Amniotic epithelial cell (primary cell): ENCODE measurements around the gene GRIA4.

ENCODE experiments used
- DNase-seq: peaks from one replicate; pipeline ENCODE4 v3.0.0-alpha.2; 2010; ENCODE audit warnings: low read depth

Gene GRIA4

DNA sequence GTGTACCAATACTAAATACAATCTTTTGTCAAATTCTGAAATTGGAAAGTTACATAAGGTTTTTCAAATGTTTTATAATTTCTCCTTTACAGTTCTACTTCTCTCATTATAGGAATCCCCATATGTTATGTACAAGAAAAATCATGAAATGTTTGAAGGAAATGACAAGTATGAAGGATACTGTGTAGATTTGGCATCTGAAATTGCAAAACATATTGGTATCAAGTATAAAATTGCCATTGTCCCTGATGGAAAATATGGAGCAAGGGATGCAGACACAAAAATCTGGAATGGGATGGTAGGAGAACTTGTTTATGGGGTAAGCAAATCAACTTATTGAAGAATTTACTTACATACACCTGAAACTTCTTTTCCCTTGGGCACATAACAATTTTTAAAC lies 308.7 kb downstream of the GRIA4 start:
- DNase-seq, result no peak

DNA sequence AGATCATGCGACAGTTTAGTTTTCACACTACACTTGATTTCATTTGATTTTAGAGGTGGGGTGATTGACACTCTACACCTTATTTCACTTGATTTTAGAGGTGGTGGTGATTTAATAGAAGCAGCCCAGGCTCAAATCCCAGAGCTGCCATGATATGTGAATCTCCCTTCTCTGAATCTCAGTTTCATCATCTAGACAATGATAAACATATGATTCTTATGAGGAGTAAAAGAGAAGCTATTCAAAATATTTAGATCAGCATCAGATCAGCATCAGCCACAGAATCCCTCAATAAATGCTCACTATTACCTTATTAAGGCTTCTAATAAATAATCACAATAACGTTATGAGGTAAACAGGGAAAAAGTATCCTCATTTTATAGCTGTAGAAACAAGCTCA lies 313.4 kb downstream of the GRIA4 start:
- DNase-seq, result no peak

DNA sequence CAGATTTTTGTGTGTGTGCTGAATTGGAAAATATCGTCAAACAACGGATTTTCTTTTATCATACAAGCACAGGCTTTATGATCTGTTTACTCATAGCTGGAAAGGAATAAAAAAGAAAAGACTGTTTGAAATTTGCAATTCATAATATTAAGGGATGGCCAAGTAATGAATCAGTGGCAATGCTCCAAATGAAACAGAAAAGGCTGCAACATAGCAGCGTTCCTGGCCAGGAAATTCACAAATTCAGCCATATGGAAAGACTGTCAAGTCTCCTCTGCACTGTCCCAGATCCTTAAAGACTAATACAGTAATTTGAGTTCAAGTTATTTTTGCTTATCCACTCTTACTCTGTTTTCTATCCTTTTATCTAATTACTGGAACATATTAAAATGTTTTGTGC lies 313.9 kb downstream of the GRIA4 start:
- DNase-seq, result no peak

DNA sequence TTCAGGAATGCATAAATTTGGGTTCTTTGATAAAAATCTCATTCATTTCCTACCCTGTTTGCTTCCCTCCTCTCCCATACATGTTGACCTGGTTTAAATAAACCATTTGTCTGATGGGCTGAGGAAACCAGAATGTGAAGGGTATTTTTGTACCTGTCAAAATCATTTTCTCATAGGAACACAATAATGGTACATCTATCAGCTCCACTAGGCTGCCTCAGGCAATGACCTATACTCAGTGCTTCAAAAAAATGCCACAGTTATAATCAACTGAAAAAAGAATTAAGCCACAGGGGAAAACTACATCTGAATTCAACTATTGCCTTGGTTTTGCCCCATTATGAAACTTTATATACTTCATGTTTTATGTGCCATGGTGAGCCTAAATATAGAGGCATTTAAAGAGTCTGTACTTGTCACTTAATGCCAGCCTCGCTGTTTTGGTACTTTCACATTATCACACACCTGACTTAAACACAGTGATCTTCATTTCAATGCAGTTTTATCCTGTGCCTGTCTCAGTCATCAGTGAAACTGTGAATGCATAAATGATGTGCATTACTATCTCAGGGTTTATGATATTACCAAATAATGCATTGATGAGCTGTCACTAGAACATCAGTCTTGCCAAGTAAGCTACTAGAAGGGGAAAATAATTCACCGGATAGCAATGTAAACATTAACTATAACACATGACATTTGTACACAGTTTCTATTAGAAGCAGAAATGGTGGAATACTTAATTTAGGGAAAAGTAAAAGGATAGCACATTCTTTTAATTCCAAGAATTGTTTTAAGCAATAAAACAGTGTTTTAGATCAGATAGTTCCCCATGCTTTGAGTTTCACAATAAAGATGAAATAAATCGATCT lies 319.4 kb downstream of the GRIA4 start:
- DNase-seq, result no peak

DNA sequence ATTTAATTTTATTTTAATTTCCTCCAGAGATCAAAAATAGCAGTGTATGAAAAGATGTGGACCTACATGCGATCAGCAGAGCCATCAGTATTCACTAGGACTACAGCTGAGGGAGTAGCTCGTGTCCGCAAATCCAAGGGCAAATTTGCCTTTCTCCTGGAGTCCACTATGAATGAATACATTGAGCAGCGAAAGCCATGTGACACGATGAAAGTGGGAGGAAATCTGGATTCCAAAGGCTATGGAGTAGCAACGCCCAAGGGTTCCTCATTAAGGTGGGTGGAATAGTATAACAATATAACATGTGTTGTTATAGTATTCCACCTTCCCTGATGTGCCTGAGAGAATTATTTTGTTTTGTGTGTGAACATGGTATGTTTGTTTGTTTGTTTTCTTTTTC lies 323.8 kb downstream of the GRIA4 start:
- no peak for DNase-seq

DNA sequence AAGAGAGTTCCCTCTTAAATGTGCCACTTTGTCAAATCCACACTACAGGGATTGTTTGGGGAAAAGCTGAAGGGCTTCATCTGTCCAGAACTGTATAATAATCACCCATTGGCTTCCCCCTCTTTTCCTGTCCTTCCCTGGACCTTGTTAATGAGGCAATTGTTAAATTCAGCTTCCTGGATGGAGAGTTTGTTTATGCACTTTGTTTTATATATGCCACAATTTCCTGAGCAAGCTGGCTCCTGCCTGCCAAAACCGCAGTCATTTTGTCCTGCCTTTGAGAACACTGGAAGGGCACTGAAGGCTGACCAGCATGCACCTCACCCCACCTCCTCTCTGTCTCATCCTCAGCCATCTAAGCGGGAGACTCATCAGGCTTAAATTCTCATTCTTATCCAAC lies 325.9 kb downstream of the GRIA4 start:
- DNase-seq, result peak; percentile 7

DNA sequence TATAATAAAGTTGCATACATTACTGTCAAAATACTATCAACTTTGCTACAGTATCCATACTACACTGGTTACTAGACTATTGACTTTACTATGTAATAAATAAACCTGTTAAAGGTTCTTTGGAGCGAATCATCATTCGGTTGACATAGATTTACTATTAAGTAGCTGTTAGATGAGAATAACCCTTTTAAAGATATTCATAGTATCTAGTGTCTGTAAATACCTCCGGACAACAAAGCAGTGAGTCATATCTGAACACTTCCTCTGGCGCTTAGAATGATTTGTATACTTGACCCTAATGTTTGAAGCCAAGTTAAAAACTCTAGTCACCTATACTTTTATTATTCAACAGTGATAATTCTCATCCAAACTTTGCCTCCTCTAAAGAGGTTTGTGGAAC lies 327.5 kb downstream of the GRIA4 start:
- DNase-seq, result peak; percentile 52

DNA sequence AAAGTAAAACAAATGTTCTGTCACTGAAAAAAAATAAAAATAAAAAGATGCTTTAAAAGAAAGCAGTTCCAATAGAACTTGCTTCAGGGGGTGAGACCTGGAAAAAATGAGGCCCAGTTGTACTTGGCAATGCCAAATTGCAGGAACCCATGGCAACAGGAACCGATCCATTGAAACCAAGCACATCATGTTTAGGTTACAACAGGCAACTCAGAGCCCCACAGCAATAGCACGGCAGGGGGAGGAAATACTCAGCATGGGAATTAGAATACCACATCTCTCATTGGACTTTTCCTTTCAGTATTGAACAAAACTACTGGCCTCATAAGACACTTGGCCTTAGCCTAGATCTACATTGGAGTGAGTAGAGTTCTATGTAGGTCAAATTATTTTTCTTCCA lies 327.9 kb downstream of the GRIA4 start:
- DNase-seq, result no peak

DNA sequence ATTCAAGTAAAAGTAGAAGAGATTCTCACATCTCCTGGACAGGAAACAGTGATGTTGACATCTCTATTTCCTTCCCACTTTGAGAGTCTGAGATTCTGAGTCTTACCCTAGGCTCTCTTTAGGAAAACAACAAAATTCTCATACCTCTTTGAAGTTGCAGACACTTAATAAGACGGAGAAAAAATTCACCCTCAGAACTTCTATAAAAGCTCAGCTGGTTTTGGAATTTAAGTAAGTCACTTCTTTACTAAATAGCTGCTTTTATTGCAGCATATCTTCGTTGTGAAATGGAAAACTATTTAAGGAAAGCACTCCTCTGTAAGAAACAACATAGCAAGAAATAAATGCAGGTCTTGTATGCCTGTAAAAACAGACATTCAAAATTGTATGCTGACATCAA lies 333.0 kb downstream of the GRIA4 start:
- DNase-seq, result peak; percentile 59

DNA sequence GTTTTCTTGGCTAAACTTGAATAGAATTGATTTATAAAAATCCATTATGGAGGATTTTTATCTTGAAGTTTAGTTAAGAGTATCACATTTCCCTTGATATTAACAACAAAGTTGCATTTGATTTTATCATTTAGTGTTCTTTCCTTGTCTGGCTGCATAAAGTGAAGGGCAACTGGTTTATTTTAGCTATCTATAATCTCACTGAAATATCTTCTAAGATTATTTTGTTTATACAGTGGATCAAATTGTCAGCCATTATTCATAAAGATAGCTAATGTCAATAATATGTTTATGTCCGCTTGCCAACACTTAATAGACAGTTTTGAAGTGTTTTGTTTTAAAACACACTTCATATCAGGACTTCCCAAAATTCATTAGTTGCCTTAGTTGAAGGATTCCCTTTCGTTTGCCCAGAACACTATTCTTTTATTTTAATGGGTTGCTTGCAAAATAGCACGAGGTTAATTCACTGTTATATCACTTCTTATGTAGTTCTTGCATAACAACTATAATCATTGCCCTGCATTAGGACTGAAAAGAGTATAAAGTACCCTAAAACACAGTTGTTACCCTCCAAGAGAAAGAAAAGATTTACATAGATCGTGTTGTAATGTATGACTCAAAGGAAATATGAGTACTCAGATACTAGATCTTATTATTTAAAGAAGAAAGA lies 339.2 kb downstream of the GRIA4 start:
- peak; percentile 11 for DNase-seq

DNA sequence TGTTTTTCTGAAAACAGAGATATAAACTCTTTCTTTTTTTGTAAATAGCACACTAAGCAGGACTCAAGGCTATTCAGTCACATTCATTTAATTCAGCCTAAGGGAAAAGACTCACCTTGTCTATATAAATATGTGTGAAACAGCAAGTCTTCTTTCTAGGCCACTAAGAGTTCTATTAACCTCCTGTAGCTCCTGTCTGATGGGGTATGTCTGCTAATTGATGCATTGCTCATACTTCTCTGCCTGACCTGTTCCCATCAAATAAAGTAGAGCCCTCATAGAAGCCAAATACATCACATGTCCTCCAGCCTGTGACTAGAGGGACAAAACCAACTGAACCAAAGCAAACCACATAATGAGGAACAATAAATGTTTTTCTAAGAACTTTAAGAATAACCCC lies 344.0 kb downstream of the GRIA4 start:
- no peak for DNase-seq

DNA sequence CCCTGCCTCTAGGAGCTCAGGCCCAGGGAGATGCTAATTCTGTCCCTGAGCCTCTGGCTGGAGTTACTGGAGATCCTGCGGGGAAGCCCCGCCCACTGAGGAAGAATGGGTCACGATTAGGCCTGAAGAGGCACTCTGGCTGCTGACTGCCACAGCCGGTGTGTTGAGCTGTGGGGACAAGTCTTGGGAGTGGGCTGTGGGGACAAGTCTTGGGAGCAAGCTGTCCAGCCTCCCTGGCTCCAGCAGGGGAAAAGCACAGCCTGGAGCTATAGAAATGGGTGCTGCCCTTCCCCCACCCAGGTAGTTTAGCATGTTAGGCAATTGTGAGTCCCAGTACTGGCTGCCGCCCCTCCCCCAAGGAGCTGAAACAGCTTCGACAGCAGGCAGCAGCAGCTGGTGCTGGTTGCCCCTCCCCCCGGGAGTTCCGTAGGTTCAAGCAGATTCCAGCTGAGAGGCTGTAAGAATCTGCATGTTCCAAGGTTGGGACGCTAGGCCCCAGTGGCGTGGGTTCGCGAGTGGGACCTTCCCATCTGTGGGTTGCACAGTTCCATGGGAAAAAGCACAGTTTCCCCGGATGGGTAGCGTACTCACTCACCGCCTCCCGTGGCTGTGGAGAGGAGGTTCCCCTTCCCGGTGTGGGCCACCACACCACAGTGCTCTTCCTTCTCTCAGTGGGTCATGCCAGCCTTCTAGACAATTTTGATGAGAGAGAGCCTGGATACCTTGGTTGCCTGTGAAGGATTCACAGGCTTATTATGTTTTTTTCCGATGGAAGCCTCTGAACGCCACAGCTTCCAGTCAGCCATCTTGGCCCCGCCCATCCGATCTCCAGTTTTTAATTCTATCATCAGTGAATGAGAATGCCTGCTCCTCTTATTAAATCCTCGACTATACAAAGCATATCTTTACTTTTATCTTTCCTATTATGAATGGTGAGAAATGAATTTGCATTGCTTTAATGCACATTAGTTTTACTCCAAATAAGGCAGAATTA lies 350.7 kb downstream of the GRIA4 start:
- no peak for DNase-seq

DNA sequence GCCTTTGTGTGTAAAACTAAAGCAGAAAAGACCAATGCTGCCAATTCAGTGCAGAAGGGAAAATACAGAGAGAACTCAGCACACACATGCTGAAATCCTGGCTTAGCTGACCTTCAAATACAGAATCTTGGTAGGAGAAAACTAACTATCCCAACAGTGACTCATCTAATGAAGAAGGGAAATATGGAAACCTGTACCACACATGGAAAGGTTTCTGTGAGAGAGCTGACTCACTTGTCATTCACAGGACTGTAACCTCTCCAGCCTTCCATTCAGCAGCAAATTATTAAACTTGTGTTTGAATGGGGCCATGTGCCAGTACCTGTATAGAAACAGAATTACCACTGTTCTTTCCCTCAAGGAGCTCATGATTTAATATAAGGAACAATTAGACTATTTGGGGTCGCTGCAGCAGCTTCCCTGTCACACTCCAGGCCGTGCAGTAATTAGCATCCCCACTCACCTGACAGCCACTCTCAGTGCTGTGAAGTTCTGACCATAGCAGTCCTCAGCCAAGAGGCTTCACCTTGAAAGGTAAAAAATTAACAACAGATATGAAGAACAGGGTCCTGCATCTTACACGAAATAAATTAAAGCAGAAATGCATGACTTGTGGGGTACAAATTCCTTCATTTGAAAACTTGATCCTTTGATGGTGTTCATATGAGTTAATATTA lies 358.3 kb downstream of the GRIA4 start:
- DNase-seq, result peak; percentile 70

DNA sequence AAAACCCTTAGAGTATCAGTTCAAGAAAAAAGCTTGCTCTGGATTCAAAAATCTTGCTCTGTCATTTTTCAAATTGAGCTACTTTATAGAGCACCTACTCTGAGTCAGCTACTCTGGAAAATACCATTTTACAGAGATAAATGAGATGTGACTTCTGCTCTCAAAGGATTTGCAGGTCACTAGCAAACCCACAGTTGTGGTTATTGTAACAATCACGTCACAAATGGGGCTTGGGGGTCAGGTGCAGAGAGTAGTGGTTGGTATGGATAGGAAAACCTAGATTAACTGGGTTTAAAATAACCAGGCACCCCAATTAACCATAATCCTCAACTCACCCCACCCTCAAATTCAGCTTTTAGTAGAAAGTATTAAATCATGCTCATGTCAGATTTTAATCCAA lies 359.9 kb downstream of the GRIA4 start:
- no peak for DNase-seq

DNA sequence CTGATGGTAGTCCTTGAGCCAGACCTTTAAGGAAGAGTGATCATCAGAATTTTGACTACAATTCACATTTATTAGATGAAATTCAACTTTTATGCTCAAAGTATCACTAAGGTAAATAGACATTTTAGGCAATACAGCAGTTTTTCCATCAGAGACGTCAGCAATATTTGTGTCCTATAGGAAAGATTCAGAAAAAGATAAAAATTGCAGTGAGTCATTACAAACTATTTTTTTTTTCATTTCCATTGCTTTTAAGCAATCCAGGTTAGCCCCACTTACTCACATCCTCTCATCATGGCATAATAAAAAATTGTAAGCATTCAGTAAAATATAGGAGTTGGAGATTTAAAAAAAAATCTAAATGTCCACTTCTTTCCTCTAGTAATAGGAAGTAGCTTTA lies 365.3 kb downstream of the GRIA4 start:
- peak; percentile 17 for DNase-seq

DNA sequence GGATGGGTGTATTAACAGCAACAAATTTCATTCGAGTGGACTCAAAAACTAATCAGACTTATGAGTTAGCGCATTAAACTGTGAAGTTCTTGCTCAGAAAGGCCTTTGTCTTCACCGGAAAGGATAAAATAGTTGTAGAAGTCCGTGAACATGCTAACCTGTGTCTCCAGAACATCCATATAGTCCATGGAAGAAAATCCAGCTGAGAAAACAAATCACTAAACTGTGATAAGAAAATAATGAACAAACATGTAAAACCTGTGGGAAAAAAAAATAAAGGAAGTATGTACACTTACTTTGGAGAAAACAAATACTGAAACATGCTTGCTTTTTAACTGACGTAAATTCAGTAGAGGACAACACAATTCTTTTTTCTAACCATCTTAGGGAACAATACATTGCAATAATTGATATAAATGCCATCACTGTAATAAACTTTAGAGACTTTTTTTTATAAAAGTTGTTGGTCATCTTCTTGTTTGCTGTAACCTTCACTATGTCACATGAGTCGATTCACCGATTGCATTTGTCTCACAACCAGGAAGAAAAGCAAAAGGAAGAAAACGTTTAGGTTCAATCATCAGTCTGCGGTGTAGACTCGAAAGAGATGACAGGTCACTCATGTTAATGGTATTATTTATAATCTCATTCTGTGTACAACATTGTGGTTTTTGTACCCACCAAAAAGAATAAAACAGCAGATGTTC lies 370.3 kb downstream of the GRIA4 start:
- DNase-seq, result no peak

DNA sequence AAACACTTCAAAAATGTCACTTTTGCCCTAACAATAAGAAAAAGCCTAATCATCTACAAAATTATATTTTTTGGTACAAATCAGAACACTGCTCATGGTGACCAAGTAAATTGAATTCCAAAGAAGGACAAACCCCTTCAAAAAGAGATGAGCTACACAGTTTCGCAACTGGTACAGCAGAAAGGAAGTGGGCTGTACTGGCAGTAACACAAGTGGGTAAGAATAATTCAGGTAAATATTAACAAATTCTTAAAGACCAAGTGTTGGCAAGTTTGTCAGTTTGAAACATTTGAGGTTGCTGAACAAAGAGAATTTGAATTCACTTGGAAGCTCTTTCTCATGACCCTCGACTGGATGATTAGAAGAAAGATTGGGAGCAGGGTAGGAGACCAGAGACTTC lies 376.7 kb downstream of the GRIA4 start:
- no peak for DNase-seq

DNA sequence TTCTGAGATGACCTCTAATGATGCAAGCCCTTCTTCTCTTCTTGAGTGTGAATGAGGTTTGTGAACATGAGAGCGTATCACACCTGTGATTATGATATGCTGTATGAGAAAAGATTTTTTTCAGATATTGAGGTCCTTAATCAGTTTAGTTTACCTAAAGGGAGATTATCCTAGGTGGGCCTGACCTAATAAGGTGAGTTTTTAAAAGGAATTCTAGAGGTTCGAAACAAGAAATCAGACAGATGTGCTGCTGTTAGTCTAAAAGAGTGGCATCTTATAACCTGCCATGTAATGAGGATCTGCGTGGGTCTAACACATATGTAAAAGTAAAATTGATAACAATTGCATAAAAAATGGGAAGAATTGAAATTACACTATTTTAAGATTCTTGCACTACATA lies 378.3 kb downstream of the GRIA4 start:
- DNase-seq, result no peak

DNA sequence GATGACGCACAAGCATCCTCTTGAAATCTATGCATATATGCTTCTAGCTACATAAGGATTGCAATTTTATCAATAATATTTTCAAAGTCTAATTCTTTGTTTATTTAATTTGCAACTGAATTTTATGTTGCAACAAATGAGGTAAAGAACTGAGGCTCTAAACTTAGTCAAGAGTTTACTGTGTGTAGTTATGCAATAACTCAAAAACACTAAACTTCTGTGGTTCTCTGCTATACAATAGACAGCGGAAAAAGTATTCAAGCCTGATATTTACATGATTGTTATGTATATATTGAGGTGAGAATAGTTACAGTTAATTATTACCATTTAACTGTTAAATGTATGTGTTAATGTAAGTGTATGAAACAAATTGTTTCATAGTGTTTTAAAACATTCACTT lies 379.3 kb downstream of the GRIA4 start:
- no peak for DNase-seq

DNA sequence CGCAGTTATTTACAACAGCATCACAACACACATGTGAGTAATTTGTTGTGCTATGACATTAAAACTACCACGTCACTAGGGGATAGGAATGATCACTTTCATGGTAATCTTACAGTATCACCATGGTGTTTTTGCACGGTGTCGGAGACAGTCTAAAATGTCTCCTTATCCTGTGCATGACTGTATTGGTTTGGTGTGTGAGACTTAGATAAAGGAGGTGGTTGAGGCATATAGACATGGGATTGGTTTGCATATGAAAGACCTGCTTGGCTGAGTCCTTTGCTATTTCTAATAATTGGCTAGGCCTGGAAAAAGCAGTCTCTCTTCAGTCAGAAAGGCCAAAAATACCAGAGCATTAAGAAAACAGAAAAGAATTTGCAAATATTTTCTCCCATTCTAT lies 382.0 kb downstream of the GRIA4 start:
- DNase-seq, result no peak

DNA sequence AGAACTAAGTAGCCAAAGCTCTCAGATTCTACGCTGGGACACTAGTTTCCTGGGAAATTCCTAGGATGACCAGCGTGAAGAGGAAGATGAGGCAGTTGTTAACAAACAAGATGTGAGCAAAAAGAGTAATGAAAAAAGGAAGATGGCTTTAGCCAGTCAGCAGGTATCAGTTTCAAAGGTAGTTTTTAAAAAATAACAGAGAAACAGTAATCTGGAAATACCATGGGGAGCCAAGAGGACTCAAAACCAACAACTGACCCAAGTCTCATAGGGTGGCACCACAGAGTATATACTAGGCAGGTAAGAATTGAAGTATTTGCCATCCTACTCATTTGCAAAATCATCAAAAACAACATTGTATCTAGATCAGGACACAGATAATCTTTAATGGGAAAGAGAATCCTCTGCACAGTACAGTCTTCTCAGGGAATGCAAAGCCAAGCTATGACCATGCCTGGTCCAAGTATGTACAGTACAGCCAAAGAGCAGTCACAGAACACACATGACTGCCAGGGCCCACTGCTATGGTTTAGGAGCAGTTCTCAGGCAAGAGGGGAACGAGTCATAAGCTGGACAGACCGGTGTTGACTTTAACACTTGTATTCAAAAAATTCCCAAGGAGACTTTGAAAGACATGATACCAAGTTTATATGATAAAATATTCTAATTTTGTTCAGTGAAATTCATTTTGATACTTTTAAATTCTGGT lies 391.6 kb downstream of the GRIA4 start:
- DNase-seq, result no peak
